COLO668 (cell line): ENCODE results near the gene CLASP1.

Experiments used
- DNase-seq: peaks from one replicate; lab custom pipeline; 2025; ENCODE audit not compliant: unreplicated experiment; lab: John Stamatoyannopoulos, UW

The CLASP1 gene

GRCh38 chr2:121545913-121546312, 103.3 kb downstream of the CLASP1 start:
- DNase-seq: no peak

GRCh38 chr2:121545257-121545656, 104.0 kb downstream of the CLASP1 start:
- DNase-seq: no peak

GRCh38 chr2:121541495-121541894, 107.8 kb downstream of the CLASP1 start:
- DNase-seq: no peak

DNA sequence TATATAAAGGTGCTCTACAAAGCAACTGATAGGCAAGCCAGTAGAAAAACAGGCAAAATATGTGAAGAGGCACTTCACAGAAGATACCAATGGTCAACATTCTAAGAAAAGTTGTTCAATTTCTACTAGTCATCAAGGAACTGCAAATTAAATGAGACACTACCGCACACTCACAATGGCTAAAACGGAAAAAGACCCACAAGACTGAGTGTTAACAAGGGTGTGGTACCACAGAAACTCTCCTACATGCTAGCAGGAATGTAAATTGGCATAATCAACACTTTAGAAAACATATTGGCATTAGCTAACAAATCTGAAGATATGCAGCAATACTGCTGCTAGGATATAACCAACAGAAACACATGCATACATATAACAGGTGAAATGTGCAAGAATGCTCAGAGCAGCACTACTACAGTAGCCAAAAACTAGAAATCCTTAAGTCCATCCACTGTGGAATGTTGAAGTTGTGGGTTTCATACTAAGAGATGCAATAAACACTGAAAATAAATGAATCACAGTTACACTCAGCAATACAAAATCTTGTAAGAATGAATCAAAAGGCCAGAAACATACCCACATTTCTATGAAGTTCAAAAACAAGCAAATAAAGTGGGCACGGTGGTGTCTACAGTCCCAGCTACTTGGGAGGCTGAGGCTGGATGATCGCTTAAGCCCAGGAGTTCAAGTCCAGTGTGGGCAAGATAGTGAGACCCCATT, 109.4 kb downstream of the CLASP1 start:
- no peak for DNase-seq

DNA sequence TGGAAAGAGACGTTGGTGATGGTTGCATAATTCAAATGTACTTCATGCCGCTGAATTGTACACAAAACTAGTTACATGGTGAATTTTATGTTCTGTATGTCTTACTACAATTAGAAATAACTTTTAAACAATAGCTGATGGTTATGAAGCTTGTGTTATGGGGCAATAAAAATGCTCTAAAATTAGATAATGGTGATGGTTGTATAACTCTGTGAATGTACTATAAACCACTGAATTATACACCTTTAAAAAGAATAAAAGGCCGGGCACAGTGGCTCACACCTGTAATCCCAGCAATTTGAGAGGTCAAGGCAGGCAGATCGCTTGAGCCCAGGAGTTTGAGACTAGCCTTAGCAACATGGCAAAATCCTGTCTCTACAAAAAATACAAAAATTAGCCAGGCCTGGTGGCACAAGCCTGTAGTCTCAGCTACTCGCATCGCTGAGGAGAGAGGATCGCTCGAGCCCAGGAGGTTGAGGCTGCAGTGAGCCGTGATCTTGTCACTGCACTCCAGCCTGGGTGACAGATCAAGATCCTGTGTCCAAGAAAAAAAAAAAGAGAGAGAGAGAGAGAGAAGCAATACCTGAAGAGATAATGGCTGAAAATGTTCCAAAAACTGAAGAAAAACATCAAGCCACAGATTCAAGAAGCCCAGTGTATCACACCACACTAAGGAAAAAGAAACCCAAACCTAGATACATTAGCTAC, 112.3 kb downstream of the CLASP1 start:
- no peak for DNase-seq

GRCh38 chr2:121536347-121536746, 112.9 kb downstream of the CLASP1 start:
- DNase-seq: no peak

GRCh38 chr2:121534007-121534406, 115.3 kb downstream of the CLASP1 start:
- DNase-seq: no peak

DNA sequence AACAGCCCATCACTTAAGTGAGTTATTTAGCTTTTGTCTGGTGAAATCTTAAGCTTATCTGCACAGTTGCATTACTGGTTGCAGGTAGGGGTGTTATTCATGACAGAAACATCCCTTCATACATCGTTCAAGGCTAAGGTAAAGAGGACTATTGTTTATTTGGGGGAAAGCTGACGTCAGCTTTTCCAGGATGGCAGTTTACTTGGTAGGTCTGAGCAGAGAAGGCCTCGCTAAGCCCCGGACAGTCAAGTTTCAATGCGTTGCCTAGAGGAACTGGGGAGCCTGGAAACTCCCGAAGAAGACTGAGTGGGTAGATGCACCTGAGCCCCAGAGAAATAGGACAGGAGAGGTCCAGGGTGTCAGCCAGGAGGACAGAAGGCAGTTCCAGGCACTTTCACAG, 116.4 kb downstream of the CLASP1 start:
- DNase-seq: peak; percentile 59

- DNase-seq: no peak
Measured at GRCh38 chr2:121532347-121532766, 116.9 kb downstream of the CLASP1 start.

GRCh38 chr2:121530212-121530705, 119.0 kb downstream of the CLASP1 start:
- peak; percentile 87 for DNase-seq

DNA sequence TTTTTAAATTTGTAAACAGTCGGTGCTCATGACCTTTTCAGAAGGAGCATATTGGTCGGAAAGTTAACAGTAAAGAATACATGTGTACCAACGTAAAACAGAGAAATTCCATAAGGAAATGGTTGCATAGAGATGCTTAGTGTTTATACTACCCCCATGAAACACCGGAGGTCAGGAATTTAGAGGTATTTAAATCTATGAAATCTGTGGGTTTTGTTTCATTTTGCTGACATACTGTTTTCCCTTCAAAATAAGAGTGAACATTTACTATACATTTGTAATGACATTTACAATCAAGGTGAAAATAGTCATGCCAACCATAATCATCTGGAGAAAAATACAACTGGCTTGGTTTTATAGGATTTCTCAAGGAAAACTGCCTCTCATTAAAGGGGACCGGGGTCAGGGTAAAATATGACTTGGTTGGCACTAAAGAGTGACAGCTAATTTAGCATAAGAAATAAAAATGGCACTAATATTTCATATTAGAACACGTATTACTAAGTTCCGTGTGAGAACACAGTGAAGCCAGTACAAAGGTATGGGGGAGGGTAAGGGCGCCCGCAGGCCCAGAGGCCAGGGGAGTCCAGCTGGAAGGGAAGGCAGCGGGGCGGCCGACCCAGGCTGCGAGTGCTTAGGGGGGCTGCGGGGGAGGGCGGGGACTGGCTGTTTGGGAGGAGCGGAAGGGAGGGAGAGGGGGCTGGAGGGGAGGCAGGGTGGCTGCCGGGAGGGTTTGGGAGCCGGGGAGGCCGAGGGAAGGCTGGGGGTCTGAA, 119.6 kb downstream of the CLASP1 start:
- DNase-seq: peak; percentile 61

DNA sequence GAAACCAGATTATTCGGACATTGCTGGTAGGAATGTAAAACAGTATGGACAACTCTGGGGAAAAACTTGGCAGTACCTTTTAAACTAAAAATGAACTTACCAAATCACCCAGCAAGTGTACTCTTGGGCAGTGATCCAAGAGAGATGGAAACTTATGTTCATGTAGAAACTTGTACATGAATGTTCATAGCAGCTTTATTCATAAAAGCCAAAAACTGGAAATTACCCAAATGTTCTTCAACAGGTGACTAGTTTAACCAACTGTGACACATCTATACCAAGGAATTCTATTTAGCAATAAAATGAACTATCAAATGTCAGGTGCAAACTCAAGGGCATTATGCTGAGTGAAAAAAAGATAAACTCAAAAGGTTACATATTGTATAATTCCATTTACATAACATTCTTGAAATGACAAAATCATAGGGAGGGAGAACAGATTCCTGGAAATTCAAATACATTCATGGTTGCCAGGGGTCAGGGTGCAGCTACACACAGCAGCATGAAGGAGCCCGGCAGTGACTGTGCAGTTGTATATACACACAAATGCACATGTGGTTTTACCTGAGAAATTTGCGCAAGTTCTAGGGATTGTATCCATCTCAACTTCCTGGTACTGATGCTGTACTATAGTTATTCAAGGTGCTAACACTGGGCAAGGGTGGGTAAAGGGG, 122.1 kb downstream of the CLASP1 start:
- no peak for DNase-seq

GRCh38 chr2:121524685-121525425, 124.4 kb downstream of the CLASP1 start:
- DNase-seq: no peak

GRCh38 chr2:121521359-121521758, 127.9 kb downstream of the CLASP1 start:
- no peak for DNase-seq

GRCh38 chr2:121520641-121520994, 128.6 kb downstream of the CLASP1 start:
- DNase-seq: no peak

DNA sequence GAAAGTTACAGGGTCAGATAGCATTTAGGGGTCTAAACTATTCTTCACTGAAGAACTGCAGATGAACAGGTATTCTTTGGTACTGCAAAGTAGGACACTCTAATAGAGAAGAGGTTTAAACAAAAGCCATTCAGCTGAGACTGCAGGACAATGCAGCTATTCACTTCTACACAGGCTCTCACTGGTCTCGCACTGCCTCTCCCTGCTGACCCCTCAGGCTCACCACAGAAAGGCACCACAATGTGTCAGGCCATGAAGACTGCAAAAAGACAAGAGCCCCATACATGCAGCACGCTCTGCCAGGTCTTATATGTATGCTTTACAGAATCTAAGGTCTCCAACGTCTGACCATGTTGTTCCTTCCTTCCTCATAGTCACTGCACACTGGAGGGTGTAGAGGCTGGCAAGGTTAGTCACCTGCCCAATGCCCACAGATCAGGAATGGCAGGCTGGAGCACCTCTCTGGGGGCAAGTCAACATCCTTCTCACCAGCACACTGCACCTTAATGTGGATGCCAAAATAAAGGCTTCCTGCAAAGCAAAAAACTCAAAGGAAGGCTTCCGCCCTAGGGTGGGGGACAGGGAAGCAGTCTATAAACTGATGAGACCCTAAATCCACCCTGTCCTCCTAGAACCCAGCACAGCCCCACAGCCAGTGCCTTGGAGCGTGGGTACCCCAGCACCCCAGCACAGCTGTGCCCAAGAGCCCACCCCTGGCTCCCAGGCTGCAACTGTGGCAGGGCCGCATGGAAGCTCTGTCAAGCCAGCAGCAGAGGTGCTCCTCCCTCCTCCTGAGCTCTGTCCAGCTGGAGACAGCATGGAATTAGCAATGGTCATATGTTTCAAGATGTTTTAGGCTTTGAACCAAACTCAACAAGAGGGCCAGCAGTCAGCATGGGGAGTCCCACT, 129.3 kb downstream of the CLASP1 start:
- DNase-seq: no peak

GRCh38 chr2:121519153-121519552, 130.1 kb downstream of the CLASP1 start:
- DNase-seq: no peak

GRCh38 chr2:121513597-121514333, 135.5 kb downstream of the CLASP1 start:
- no peak for DNase-seq

GRCh38 chr2:121510857-121511256, 138.4 kb downstream of the CLASP1 start:
- no peak for DNase-seq
